Body of pancreas (tissue), 4 donors: ENCODE data around the gene FAM163A.

Experiments
- POLR2A ChIP-seq, 3 donors: fragments of 450-650 bp; IDR thresholded peaks; one replicate each; pipeline ENCODE4 v1.6.1; 2016; ENCODE audit warnings: antibody characterized with exemption in 3 of 3, mild to moderate bottlenecking in 2 of 3
- TF ChIP-seq, protein P1 (sequence below), 7 experiments: fragments of 450-650 bp in 4 of 7; fragments of 200-600 bp in 3 of 7; sonication (generic) in 3 of 7; IDR thresholded peaks; one replicate each; pipeline ENCODE4 v1.5.1; 2016 to 2019; ENCODE audit warnings: antibody characterized with exemption in 7 of 7

DNA sequence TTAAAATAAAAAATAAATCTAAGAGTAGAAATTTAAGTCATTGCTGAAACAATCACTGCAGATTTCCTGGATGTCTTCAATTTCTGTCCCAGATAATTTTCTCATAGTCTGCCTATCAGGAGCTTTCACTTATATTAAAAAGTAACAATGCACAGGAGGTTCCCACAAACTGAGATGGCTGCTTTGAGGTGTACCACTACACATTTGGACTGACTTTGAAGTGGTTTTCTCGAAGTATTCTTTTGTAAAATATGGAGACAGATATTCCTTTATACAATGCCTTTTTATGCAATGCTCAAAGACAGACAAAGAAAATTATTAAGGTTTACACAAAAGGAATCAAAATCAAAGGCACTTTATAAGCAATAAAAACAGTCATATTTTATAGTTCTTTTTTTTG lies 110.0 kb downstream of the FAM163A start:
- TF ChIP-seq, protein P1, sequence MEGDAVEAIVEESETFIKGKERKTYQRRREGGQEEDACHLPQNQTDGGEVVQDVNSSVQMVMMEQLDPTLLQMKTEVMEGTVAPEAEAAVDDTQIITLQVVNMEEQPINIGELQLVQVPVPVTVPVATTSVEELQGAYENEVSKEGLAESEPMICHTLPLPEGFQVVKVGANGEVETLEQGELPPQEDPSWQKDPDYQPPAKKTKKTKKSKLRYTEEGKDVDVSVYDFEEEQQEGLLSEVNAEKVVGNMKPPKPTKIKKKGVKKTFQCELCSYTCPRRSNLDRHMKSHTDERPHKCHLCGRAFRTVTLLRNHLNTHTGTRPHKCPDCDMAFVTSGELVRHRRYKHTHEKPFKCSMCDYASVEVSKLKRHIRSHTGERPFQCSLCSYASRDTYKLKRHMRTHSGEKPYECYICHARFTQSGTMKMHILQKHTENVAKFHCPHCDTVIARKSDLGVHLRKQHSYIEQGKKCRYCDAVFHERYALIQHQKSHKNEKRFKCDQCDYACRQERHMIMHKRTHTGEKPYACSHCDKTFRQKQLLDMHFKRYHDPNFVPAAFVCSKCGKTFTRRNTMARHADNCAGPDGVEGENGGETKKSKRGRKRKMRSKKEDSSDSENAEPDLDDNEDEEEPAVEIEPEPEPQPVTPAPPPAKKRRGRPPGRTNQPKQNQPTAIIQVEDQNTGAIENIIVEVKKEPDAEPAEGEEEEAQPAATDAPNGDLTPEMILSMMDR (IDR thresholded peaks at IDR 0.05), result no peak
- no peak for TF ChIP-seq POLR2A (IDR thresholded peaks at IDR 0.05)
